ENCODE data around the gene MYCBP2. TPM values are rescaled to one million over a fixed set of nuclear protein-coding genes. Genes with fewer than 3 reads are reported as not detected.

Gene MYCBP2
- total RNA-seq, 1 experiment from 2014 or later = 57.8 TPM

DNA sequence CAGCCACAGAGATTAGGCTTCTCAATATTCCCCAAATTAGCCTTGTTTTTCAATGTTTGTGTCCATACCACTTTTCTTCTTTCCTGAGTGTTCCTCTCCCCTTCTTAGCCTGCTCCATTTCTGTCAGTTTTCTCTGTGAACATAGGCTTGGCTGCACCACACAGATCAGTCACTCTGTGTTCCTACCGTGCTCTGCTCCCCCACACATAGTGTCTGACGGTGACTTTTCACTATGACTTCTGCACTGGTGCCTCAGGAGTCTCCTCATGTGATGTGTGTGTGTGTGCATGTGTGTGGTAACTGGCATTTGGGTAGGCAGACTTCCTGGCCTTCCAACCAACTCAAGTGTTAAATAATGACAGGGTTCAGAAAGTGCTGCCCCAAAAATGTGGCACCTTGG is 47.9 kb upstream of the MYCBP2 start:
- Histone ChIP-seq H3K27me3 (replicated peaks; ENCODE audit: insufficient read depth, low read depth, low read length, poor library complexity) (no peaks in the 10 kb centered on the region), H3K27ac (ENCODE audit: low read depth, low read length, poor library complexity, severe bottlenecking) (no peak overlapping the region), H3K36me3 (ENCODE audit: insufficient read depth, low read length, poor library complexity, severe bottlenecking) (no peaks in the 10 kb centered on the region), H3K9me3 (ENCODE audit: low read depth, low read length, poor library complexity, severe bottlenecking) (no peaks in the 10 kb centered on the region), H3K4me3 (ENCODE audit: low read depth, low read length, poor library complexity, severe bottlenecking) (no peak overlapping the region), H3K4me1 (ENCODE audit: insufficient read depth, low read length, poor library complexity, severe bottlenecking) (no peaks in the 10 kb centered on the region)
- BruUV-seq (replicated peaks) = no TSS peak
- POLR2A ChIA-PET (ENCODE audit: low non-redundant PET) = no interaction called here
- DNase-seq (ENCODE audit: low spot score) = no peak
- no peak for TF ChIP-seq EZH2 (IDR thresholded peaks at IDR 0.05; ENCODE audit: borderline replicate concordance, low read depth, low read length, poor library complexity, severe bottlenecking)
- TF ChIP-seq, protein P1, sequence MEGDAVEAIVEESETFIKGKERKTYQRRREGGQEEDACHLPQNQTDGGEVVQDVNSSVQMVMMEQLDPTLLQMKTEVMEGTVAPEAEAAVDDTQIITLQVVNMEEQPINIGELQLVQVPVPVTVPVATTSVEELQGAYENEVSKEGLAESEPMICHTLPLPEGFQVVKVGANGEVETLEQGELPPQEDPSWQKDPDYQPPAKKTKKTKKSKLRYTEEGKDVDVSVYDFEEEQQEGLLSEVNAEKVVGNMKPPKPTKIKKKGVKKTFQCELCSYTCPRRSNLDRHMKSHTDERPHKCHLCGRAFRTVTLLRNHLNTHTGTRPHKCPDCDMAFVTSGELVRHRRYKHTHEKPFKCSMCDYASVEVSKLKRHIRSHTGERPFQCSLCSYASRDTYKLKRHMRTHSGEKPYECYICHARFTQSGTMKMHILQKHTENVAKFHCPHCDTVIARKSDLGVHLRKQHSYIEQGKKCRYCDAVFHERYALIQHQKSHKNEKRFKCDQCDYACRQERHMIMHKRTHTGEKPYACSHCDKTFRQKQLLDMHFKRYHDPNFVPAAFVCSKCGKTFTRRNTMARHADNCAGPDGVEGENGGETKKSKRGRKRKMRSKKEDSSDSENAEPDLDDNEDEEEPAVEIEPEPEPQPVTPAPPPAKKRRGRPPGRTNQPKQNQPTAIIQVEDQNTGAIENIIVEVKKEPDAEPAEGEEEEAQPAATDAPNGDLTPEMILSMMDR (conservative IDR thresholded peaks at IDR 0.05; ENCODE audit: low read depth, low read length) = no peak
- CTCF ChIA-PET = no interaction called here
- intact Hi-C loops (cut with micrococcal nuclease; ENCODE audit: unreplicated experiment) = no loop called here

DNA sequence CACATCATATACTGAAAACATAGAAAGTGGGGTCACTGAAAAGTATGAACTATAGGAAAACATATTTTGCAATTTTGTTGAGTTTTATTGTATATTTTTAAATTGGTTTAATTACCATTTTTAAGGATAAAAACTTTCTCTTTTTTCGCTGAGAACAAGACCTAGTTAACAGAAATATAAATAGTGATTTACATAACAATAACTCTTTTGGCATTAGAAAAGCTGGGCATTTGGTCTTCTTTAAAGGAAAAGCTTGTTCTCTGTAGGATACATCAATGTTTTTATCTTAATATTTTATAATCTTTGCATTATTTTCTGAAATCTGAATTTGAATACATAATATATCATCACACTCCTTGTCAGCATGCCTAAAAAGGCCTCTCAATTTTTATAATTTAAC is 47.4 kb upstream of the MYCBP2 start:
- no peaks in the 10 kb centered on the region for H3K27me3 ChIP-seq (replicated peaks; ENCODE audit: insufficient read depth, low read depth, low read length, poor library complexity)
- H3K4me3 ChIP-seq (ENCODE audit: low read depth, low read length, poor library complexity, severe bottlenecking) = no peak overlapping the region
- DNase-seq (ENCODE audit: low spot score) = no peak
- CTCF ChIA-PET = no interaction called here
- no peaks in the 10 kb centered on the region for H3K4me1 ChIP-seq (ENCODE audit: insufficient read depth, low read length, poor library complexity, severe bottlenecking)
- no peak overlapping the region for H3K27ac ChIP-seq (ENCODE audit: low read depth, low read length, poor library complexity, severe bottlenecking)
- intact Hi-C loops (cut with micrococcal nuclease; ENCODE audit: unreplicated experiment) = no loop called here
- H3K9me3 ChIP-seq (ENCODE audit: low read depth, low read length, poor library complexity, severe bottlenecking) = no peaks in the 10 kb centered on the region
- POLR2A ChIA-PET (ENCODE audit: low non-redundant PET) = no interaction called here
- TF ChIP-seq, protein P1 (conservative IDR thresholded peaks at IDR 0.05; ENCODE audit: low read depth, low read length) = no peak
- TF ChIP-seq EZH2 (IDR thresholded peaks at IDR 0.05; ENCODE audit: borderline replicate concordance, low read depth, low read length, poor library complexity, severe bottlenecking) = no peak
- no peaks in the 10 kb centered on the region for H3K36me3 ChIP-seq (ENCODE audit: insufficient read depth, low read length, poor library complexity, severe bottlenecking)
- no TSS peak for BruUV-seq (replicated peaks)

DNA sequence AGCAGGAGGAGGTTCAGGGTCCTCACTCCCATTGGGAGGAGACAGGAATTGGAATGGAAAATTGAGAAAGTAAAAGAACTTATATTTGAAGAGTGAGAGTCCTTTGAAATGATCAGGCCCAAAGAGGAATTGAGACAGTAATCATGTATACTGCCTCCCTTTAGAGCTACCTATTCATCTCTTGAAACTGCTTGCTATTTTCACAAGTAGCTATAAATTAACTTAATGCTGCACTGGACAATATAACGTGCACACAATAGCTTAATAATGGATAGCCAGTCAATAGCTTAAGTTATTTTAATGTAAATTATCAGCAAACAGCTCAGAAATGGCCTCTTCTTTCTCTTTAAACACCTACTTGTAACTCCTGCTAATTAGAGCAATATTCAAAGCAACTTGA is 46.6 kb upstream of the MYCBP2 start:
- POLR2A ChIA-PET (ENCODE audit: low non-redundant PET) = no interaction called here

More for the DNA sequence above, 46.6 kb upstream of the MYCBP2 start:
- Histone ChIP-seq H3K36me3 (ENCODE audit: insufficient read depth, low read length, poor library complexity, severe bottlenecking) (no peaks in the 10 kb centered on the region), H3K9me3 (ENCODE audit: low read depth, low read length, poor library complexity, severe bottlenecking) (no peaks in the 10 kb centered on the region), H3K27me3 (replicated peaks; ENCODE audit: insufficient read depth, low read depth, low read length, poor library complexity) (no peaks in the 10 kb centered on the region), H3K4me3 (ENCODE audit: low read depth, low read length, poor library complexity, severe bottlenecking) (no peak overlapping the region), H3K27ac (ENCODE audit: low read depth, low read length, poor library complexity, severe bottlenecking) (no peak overlapping the region), H3K4me1 (ENCODE audit: insufficient read depth, low read length, poor library complexity, severe bottlenecking) (no peaks in the 10 kb centered on the region)
- CTCF ChIA-PET = no interaction called here
- BruUV-seq (replicated peaks) = no TSS peak
- TF ChIP-seq, protein P1 (conservative IDR thresholded peaks at IDR 0.05; ENCODE audit: low read depth, low read length) = no peak
- TF ChIP-seq EZH2 (IDR thresholded peaks at IDR 0.05; ENCODE audit: borderline replicate concordance, low read depth, low read length, poor library complexity, severe bottlenecking) = no peak
- DNase-seq (ENCODE audit: low spot score) = no peak
- intact Hi-C loops (cut with micrococcal nuclease; ENCODE audit: unreplicated experiment) = no loop called here
